Stimulated activated naive CD8-positive, alpha-beta T cell treated with anti-CD3 and anti-CD28 coated beads, Interleukin-15, Interleukin-2, amounts not matched to agents 100 U/mL and 50 U/mL, for 24 hours (primary cell): ENCODE measurements around the gene UMODL1.
A peak's percentile ranks its signal among the peaks of the same experiment; 100 is the strongest.

ENCODE experiments used
- ATAC-seq: fragments of 150-1000 bp; cut with Tn5 transposase; one replicate; pipeline ENCODE4 v1.10.0; 2021
- DNase-seq: peaks from one replicate; pipeline ENCODE4 v3.0.0; 2021

UMODL1 gene

GRCh38 chr21:42098957-42099505 lies 27.9 kb downstream of the UMODL1 start:
- ATAC-seq (no peak), DNase-seq (no peak)

DNA sequence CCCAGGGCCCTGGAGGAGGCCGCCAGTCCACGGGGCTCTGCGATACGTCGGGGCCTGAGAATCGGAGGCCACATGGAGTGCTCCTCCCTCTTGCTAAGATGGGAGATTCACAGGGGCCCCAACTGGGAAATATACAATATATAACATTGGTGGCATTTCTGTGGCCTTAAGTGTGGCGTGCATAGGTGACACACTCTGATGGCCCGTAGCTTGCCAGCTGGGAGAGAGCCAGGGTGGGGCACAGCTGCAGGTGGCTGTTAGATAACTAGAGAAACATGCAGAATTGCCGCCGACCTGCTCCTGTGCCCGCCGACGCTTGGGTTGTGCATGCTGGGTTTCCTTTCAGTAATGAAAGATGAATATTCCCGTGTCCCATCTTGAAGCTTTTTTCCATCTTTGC lies 30.1 kb downstream of the UMODL1 start:
- ATAC-seq = no peak
- DNase-seq = no peak

GRCh38 chr21:42102076-42102475 lies 31.0 kb downstream of the UMODL1 start:
- DNase-seq (no peak), ATAC-seq (no peak)

GRCh38 chr21:42102526-42102925 lies 31.4 kb downstream of the UMODL1 start:
- ATAC-seq = no peak
- DNase-seq = no peak

DNA sequence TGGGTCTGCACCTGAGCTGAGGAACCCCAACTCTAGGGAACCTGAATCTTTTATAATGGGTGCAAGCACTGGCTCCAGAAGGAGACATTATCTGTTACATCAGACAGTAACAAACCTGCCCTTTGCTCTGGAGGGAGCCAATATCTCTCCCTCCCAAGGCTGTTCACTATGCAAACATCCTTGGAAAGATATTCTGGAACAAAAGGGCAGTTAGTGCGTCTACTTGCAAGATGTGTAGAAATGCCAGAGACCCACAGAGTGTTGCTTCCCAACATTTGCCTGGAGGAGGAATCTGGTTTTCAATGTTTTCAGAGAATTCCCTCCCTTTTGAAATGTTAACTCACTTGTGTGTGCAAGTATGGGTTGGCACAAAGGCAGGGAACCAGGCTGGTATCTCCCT lies 31.9 kb downstream of the UMODL1 start:
- no peak for ATAC-seq
- DNase-seq = no peak

DNA sequence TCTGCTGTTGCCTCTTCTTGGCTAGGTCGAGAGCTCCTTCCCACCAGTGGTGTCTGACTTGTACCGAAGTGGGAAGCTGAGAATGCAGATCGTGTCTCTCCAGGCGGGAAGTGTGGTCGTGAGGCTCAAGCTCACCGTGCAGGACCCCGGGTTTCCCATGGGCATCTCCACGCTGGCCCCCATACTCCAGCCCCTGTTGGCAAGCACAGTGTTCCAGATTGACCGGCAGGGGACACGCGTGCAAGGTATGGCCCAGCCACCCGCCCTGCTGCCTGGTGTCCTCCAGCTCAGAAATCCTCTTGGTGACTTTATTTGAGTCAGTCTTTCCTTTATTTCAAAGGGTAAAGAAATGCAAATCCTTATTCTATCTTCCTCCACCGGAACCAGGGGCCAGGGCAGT lies 32.7 kb downstream of the UMODL1 start:
- ATAC-seq = no peak
- no peak for DNase-seq

- DNase-seq (no peak), ATAC-seq (no peak)
These were observed 34.6 kb downstream of the UMODL1 start for GRCh38 chr21:42105476-42106315.

DNA sequence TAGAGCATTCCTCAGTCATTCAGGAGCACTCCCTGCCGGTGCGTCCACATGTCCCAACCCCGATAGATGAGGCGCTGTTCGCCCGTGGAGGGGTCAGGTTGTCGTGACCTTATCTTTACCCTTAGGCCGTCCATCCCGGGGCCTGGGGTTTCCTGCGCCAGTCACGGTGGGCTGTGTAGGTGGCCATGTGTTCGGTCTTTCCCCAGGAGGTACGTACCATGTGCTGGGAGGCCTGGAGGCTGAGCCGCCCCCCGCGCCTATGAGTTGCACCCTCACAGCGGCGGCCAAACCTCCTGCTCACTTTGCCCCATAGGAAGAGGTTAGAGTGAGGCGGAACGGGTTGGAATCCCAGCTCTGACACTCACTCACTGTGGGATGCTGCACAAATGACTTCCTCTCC lies 35.3 kb downstream of the UMODL1 start:
- DNase-seq = no peak
- no peak for ATAC-seq

DNA sequence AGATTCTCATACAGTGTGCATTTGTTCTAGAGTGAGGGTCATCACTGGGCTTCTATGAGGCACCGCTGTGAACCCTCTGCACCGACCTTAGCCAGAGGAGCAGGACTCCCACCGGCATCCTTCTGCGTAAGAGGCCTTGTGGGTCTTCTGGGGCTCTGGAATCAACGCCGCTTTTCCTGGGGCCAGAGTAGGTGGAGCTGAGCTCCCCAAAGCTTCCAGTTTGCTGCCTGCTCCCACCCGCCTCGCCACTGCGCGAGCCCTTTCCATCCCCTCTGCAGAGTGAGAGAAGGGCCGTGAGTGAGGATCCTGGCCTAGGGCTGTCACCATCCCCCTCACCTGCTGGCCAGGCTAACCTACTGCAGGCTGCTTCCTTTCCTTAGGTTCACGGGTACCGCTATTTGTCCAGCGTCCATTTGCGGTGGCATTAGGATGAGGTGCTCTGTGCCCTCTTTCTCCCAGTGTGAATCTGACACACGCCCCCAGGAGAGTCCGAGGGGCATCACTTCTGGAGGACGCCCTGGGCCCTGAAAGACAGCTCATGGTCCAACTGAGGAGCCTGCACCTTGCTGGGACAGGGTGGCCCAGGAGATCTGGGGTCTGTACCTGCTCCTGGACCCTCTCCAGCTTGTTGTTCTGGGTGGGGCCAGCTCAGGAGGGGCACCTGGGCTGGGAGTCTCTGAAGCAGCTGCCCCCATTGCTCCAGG lies 36.2 kb downstream of the UMODL1 start:
- DNase-seq = no peak
- no peak for ATAC-seq

DNA sequence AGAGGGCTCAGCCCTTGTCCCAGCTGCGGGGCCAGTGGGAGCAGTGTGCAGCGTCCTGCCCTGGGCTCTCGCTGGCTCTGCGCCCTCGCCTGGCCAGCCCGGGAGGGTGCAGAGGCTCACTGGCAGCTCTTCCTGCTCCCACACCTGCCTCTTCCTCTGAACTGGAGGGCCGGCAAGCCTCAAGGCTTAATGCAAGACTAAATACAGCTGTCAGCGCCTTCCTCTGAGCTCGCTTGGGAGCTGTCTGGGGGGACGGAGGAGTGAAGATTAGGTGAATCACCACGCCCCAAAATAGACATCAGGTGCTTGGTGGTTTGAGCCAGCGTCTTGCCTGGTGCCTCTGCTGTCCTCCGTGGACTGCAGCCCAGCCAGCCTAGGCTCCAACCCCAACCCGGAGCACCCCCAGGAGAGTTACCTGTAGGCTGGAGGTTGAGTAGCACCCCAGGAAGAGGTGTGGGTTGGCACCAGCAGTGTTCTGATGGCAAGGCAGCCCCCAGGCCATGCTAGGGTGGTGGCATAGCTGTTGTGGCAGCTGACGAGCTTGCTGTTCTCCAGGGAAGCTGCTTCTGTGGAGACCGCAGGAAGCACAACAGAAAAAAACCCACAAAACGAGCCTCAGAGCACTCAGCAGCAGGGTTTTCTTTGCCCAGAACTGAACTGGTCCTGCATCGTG lies 36.9 kb downstream of the UMODL1 start:
- DNase-seq (peak; percentile 73), ATAC-seq (peak; percentile 96)

DNA sequence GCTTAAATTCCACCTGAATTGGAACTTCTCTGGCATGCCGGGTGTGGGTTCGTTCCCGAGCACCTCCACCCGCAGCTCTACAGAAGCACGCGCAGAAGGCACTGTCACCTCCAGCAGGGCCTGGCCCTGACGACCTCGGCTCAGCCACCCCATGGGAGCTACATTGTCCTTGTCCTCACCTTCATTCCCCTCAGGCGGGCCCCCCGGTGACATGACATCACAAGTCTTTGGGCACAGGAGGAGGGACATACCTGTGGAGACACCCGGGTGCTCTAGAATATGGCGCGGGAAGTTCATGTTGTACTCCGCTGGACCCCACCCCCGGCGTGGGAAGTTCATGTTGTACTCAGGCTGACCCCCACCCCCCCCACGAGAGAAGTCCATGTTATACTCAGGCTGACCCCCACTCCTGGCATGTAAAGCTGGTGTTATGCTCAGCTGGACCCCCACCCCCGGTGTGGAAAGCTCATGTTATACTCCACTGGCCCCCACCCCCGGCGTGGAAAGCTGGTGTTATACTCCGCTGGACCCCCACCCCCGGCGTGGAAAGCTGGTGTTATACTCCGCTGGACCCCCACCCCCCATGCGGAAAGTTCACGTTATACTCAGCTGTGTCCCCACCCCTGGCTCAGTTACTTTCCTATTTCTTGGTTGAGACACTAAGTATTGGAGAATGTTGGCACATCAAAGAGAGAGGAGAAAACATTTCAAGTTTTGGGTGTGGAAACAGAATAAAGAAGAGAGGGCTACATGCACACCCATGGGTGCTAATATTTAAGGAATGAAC lies 37.6 kb downstream of the UMODL1 start:
- ATAC-seq = no peak

DNA sequence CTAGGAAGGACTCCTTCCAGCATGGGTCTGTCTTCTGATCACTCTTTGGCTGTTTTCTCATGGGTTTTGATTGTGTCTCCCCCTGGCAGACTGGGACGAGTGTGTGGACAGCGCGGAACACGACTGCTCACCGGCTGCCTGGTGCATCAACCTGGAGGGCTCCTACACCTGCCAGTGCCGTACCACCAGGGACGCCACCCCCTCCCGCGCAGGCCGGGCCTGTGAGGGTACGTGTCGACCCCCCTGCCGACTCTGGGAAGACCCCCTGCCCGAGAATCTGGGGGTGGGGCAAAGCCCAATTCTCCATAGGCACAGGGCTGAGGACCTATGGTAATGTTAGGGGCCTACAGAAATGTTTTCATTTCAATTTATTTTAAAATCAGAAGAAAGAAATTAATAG lies 38.4 kb downstream of the UMODL1 start:
- DNase-seq (no peak), ATAC-seq (no peak)

More for the DNA sequence above, 37.6 kb downstream of the UMODL1 start:
- no peak for DNase-seq

GRCh38 chr21:42109873-42110525 lies 38.9 kb downstream of the UMODL1 start:
- ATAC-seq (no peak), DNase-seq (no peak)

- no peak for DNase-seq
- ATAC-seq = no peak
These were observed 39.8 kb downstream of the UMODL1 start for GRCh38 chr21:42110691-42111469.

DNA sequence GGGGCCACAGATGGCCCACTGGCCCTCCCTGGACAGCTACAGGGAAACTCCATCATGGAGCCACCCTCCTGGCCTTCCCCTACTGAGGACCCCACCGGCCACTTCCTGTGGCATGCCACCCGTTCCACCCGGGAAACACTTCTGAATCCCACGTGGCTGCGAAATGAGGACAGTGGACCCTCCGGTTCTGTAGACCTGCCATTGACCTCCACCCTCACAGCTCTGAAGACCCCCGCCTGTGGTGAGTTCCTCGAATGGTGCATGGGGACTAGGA lies 40.3 kb downstream of the UMODL1 start:
- DNase-seq = no peak
- ATAC-seq = no peak

DNA sequence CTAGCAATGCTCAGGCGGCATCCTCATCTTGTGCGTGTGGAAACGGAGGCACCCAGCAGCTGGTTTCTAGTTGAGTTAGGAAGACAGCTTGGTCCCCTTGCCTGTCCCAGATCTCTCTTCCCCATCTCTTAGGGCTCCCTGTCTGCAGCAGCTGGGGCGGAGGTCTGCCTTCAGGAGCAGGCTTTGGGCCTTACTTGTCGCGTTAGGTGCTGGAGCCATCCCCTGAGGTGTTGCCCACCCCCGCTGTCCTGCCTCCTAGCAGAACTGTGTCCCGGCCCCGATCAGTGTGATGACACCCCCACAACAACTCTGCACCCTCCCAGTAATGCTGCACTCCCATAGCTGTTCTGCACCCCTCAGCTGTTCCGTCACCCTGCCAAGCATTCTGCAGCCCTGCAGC lies 40.7 kb downstream of the UMODL1 start:
- DNase-seq (no peak), ATAC-seq (no peak)

DNA sequence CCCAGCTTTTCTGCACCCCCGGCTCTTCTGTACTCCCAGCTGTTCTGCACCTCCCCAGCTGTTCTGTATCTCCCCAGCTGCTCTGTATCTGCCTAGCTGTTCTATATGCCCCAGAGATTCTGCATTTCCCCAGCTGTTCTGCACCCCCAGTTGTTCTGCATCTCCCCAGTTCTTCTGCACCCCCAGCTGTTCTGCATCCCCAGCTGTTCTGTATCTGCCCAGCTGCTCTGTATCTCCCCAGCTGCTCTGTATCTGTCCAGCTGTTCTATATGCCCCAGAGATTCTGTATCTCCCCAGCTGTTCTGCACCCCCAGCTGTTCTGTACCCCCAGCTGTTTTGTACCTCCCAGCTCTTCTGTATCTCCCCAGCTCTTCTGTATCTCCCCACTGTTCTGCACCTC lies 41.1 kb downstream of the UMODL1 start:
- ATAC-seq = no peak
- DNase-seq = no peak

- DNase-seq = no peak
- no peak for ATAC-seq
These were observed 41.7 kb downstream of the UMODL1 start for GRCh38 chr21:42112857-42113256.

DNA sequence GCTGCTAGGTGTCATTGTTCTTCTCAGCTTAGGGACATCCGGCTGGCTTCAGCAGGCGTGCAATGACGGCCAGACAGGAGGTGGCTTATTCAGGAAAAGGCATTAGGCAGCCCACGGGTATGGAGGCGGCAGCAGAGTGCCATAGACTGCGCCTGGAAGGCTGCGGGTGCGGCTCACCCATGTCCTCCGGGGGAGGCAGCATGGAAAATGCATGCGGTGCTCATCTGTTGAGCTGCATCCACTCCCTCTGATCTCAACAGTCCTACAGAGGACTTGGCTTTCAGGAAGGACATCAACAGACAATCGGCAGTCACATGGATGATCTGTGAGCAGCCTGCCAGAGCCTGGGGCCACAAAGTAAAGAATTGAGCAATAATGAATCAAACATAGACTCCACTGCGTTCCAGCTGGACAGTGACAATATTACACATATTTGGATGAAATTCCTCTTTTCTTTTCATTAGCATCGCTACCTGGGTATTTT lies 42.9 kb downstream of the UMODL1 start:
- ATAC-seq (no peak), DNase-seq (no peak)

DNA sequence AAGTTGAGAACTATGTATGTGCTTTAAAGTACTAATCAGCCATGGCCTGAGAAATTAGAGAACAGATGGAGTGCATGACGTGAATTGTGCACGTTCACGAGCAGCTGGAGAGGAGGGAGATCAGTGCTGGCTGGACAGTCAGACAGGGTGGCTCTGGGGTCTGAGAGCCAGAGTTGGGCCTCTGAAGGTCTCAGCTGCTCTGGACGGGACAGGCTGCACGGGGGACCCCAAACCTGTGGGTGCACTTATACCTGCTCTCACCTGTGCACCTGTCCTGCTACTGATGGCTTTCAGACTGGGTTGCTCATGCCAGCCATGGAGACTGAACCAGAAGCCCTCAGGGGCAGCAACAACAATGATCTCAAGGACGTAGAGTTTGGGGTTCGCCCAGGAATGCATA lies 43.5 kb downstream of the UMODL1 start:
- ATAC-seq = no peak

More for the DNA sequence above, 43.5 kb downstream of the UMODL1 start:
- no peak for DNase-seq
